Upper lobe of right lung (tissue), 1 donor: ENCODE results near the gene TM4SF1. TPM values are rescaled to one million over a fixed set of nuclear protein-coding genes. Genes with fewer than 3 reads are reported as not detected.

Experiments used
- total RNA-seq: library from RNA; stranded (reverse); fragmentation: NEBNext Ultra II Directional; extraction: Animal tissue kit (Norgen Biotek cat#: 25700); gene quantifications from one replicate; pipeline ENCODE4 v1.2.1, GENCODE V29; 2021
- donor health status: DM: no; HTN: yes; CAD: no; lungs with severe emphysema.

Gene TM4SF1
- total RNA-seq, 1 donor from 2014 or later: 188 TPM

Other genes starting within 250 kb of the TM4SF1 start
- 19.9 TPM for gene HPS3, start 248.0 kb downstream of the TM4SF1 start, total RNA-seq
- 3.4 TPM for gene CP, start 155.8 kb downstream of the TM4SF1 start, total RNA-seq
- gene TM4SF18, start 44.0 kb downstream of the TM4SF1 start, total RNA-seq: 13.4 TPM
- 0.49 TPM for gene TM4SF4, start 97.0 kb upstream of the TM4SF1 start, total RNA-seq